KOPT-K1 (cell line): ENCODE results near the gene ENDOU.

Experiments used
- H3K27ac ChIP-seq: fragments of 200-600 bp; sonication (generic); 2 replicates; pipeline ENCODE4 v1.5.1; 2016; ENCODE audit warnings: antibody characterized with exemption, mild to moderate bottlenecking, low read depth, low read length; ENCODE audit not compliant: poor library complexity, severe bottlenecking
- H3K36me3 ChIP-seq: fragments of 200-600 bp; sonication (generic); 2 replicates; pipeline ENCODE4 v1.5.1; 2017; ENCODE audit warnings: antibody characterized with exemption, mild to moderate bottlenecking, low read length, moderate library complexity; ENCODE audit not compliant: insufficient read depth
- H3K9me3 ChIP-seq: fragments of 200-600 bp; sonication (generic); 2 replicates; pipeline ENCODE4 v1.5.1; 2017; ENCODE audit warnings: antibody characterized with exemption, low read length, mild to moderate bottlenecking; ENCODE audit not compliant: insufficient read depth, poor library complexity, severe bottlenecking

The ENDOU gene

DNA sequence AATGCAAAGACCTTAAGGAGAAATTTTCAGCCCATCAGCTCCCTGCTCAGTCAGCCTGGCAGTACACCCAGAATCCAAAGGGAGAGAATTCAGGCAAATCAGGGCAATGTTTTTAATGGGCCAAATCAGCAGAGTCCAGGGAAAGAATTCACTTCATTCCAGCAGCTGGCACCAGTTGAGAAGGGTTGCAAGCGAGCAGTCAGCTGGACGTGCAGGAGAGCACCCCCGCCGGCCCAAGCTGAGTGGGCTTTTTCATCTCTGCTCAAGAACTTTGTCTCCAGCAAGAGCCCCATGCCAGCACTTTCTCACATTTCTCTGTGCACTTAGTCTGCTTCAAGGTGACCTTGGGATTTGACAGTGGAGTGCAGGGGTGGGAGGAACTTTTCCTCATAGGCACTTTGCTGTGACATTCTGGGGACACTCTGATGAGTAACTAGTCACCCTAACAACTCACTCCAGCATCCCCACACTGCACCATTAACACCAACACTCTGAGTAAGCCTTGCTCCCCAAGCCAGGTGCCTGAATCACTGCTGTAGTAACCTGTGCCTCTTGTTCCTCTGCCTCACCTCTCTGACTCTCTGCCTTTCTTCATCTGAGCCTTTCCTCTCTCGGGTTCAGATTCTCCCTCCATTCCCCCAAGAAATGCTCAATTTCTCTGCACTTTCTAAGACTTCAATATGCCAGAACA is 2.2 kb downstream of the ENDOU start:
- Histone ChIP-seq H3K27ac (no peak overlapping the region), H3K9me3 (no peaks in the 10 kb centered on the region), H3K36me3 (no peaks in the 10 kb centered on the region)

DNA sequence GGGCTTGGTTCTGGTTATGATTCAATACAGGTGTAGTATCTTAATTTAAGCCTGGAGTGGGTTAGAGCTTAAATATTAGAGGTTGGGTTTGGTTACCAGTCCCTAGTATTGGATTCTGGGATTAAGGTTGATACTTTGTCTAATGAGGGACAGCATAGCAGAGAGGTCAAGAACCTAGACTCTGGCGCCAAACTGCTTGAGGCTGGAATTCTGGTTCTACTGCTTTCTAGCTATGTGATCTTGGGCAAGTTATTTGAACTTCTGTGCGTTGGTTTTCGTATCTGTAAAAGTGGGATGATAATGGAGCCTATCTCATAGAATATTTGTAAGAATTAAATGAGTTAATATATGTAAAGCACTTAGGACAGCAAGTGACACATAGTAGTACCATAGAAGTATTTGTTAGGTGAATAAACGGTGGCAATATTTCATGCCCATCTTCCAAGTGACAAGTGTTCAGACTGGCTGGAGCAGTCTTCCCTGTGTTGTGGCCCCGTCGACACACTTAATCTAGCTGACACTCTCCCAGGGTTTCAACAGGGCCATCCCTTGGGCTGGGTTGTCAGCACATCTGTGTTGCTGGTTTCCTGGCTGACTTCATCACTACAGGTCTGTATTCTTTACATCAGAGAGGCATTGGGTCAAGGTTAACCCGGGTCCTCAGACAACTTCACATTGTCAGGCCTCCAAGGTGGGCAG is 3.0 kb downstream of the ENDOU start:
- Histone ChIP-seq H3K27ac (no peak overlapping the region), H3K36me3 (no peaks in the 10 kb centered on the region), H3K9me3 (no peaks in the 10 kb centered on the region)

DNA sequence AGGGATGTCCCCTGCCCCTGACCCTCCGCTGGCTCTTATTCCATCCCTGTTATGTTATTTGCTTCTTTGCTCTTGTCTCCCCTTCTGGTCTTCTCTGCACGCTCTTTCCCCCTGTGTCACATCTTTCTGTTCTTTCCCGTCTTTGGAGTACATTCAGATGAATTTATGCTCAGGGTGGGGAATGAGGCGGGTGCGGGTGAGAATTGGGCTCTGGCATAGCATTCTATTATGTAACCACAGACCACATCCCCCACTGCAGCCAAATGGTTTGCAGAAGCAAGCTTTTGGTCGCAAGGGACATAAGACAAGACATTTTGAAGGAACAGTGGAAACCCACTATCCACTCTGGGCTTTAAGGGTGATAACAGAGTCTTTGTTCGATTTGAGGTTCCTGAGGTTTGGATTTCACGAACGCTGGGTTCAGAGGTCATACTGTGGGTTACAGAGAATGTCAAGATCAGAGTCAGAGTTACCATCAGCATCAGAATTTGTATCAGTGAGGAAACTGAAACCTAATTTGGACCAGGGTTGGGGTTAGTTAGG is 3.8 kb downstream of the ENDOU start:
- no peaks in the 10 kb centered on the region for H3K36me3 ChIP-seq
- no peaks in the 10 kb centered on the region for H3K9me3 ChIP-seq
- H3K27ac ChIP-seq, result no peak overlapping the region

- Histone ChIP-seq H3K9me3 (no peaks in the 10 kb centered on the region), H3K27ac (no peak overlapping the region), H3K36me3 (no peaks in the 10 kb centered on the region)
Observed at GRCh38 chr12:47718531-47718930, 6.8 kb downstream of the ENDOU start.

- H3K27ac ChIP-seq, result no peak overlapping the region
- no peaks in the 10 kb centered on the region for H3K36me3 ChIP-seq
- no peaks in the 10 kb centered on the region for H3K9me3 ChIP-seq
Observed at GRCh38 chr12:47717443-47718193, 7.7 kb downstream of the ENDOU start.

DNA sequence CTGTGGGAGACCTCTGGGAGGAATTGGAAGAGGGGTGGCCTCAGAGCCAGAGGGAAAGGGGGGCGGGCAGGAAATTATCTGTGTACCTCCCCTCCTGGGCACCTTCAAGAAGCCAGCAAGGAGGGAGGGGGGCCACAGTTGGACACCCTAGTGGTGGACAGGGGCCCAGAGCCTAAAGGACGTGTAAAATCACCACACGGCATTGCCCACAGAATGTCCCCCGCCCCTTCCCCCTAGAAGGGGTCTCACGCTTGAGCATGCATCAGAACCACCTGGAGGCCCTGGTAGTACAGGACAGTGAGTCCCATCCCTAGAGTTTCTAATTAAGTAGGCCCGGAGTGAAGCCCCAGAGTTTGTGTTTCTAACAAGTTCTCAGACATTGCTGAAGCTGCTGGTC is 8.2 kb downstream of the ENDOU start:
- Histone ChIP-seq H3K27ac (no peak overlapping the region), H3K36me3 (no peaks in the 10 kb centered on the region)

DNA sequence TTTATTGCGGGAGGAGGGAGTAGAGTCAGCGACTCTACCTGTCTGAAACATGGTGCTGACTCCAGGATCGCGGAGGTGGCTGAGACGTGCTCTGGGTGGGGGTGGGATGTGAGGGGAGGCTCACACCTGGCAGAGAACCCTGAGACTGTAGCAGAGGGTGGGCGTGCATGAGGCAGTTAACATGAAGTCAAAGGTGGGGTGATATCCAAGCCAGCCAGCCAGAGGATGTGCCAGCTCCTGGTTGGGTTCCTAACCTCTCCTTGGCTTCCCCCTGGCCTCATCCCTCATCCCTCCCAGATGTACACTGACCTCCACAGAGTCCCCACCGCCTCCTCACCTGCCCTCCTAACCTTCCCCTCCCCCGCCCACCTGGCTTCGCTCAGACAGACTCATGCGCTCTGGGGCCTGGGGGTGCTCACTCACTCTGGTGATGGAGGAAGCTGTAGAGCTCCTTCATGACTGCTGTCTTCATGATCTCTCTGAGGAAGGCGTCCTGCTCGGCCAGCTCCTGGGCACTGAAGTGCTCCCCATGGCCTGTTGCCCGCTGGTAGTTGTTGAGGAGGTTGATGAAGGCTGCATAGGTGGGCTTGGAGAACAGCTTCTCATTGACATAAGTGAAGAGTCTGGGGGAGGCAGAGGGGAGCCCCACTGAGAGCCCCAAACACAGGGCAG is 9.3 kb downstream of the ENDOU start:
- Histone ChIP-seq H3K36me3 (no peaks in the 10 kb centered on the region), H3K27ac (no peak overlapping the region), H3K9me3 (no peaks in the 10 kb centered on the region)

More for the DNA sequence above, 8.2 kb downstream of the ENDOU start:
- H3K9me3 ChIP-seq, result no peaks in the 10 kb centered on the region

GRCh38 chr12:47715393-47715876 is 9.9 kb downstream of the ENDOU start:
- Histone ChIP-seq H3K27ac (no peak overlapping the region), H3K9me3 (no peaks in the 10 kb centered on the region), H3K36me3 (no peaks in the 10 kb centered on the region)

DNA sequence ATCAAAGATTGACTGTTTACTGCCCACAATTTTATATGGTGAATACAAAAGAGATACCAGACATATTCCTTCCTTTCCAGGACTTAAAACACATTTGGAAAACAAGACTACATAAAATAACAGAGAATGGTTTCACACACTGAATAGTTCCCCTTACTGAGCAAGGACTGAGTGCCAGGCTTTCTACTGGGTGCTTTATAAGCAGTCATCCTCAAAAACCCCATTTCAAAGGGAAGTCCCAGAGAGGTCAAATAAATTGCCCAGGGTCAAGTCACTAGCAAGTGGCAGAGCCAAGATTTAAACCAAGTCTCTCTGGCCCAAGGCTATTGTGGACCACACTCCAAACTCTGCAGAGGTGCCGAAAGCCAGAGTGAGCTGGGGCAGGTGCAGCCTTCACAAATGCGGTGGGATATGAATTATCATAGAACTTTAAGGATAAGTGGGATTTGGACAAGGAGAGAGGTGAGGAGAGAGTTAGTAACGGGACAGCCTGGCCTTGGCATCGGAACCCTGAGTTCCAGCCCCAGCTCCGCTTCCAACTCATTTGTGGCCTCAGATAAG is 10.4 kb downstream of the ENDOU start:
- H3K27ac ChIP-seq, result no peak overlapping the region
- H3K9me3 ChIP-seq, result no peaks in the 10 kb centered on the region
- no peaks in the 10 kb centered on the region for H3K36me3 ChIP-seq

DNA sequence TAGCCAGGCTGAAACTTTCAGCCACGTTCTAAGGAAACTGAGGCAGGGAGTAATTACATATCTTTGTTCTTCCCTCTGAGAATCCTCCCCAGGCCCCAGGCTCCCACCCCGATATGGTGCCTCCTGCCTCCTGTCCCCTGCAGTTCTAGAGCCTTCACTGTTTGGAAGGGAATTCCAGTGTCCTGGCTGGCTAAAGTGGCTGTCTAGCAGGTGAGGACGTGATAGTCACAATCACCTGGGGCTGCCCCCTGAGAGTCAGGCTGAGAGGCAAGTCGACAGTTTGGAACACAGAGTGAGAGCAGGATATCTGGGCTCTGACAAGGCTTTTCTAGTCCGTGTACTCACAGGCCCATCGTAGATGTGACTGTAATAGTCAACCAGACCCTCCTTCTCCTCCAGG is 13.1 kb downstream of the ENDOU start:
- Histone ChIP-seq H3K36me3 (no peaks in the 10 kb centered on the region), H3K9me3 (no peaks in the 10 kb centered on the region), H3K27ac (no peak overlapping the region)

- no peak overlapping the region for H3K27ac ChIP-seq
- no peaks in the 10 kb centered on the region for H3K9me3 ChIP-seq
- no peaks in the 10 kb centered on the region for H3K36me3 ChIP-seq
Observed at GRCh38 chr12:47711448-47711847, 13.8 kb downstream of the ENDOU start.

DNA sequence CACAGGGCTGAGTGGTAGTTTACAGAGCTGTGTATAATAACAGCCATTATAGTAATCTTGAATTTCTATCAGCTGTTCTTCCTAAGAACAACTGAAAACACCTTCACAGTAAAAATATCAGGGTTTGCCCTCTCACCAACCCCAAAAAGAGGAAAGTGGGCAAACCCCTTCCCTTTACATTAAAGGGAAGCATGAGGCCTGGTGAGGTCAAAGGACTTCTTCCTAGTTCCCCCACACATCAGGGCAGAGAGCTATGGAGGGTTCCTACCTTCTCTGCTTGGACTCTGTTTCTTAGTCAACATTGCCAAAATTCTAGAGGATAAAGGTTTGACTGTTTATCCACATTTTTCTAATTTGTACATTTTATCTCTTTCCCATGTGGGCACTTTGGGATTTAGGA is 15.0 kb downstream of the ENDOU start:
- Histone ChIP-seq H3K36me3 (no peaks in the 10 kb centered on the region), H3K27ac (no peak overlapping the region), H3K9me3 (no peaks in the 10 kb centered on the region)

DNA sequence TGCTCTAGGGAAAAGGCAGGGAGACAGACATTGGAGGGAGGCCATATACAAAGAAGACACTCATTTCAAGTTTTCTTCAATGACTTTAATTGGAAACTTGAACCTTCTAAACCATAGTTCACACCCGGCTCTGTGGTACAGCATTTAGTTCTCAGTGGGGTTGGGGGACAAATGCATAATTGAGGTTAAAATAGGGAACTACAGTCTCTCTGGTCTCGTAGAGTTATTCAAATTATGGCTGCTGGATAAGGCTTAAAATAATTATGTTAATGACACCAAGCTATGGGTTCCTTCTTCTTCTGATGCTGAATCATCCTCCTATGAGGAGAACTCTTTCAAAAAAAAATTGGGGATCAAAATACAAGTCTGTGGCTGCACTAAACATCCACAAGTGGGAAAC is 15.6 kb downstream of the ENDOU start:
- no peaks in the 10 kb centered on the region for H3K9me3 ChIP-seq
- no peaks in the 10 kb centered on the region for H3K36me3 ChIP-seq
- no peak overlapping the region for H3K27ac ChIP-seq

GRCh38 chr12:47709237-47709636 is 16.1 kb downstream of the ENDOU start:
- Histone ChIP-seq H3K9me3 (no peaks in the 10 kb centered on the region), H3K36me3 (no peaks in the 10 kb centered on the region), H3K27ac (no peak overlapping the region)
